Left ventricle myocardium superior (tissue), 1 donor: ENCODE measurements around the gene PLCB2. TPM values are rescaled to one million over a fixed set of nuclear protein-coding genes. Genes with fewer than 3 reads are reported as not detected.

Source experiments
- ATAC-seq: fragments of 200-7000 bp; cut with Tn5 transposase; one replicate; pipeline ENCODE4 v1.9.1; 2020; ENCODE audit warnings: mild to moderate bottlenecking, moderate library complexity
- DNase-seq: peaks from one replicate; pipeline ENCODE4 v3.0.0-alpha.2; 2020
- intact Hi-C: fragments of 100-400 bp; cut with micrococcal nuclease; formaldehyde crosslinking; loops from one replicate; pipeline ENCODE4 v1.11.0; 2022
- total RNA-seq: library from RNA; stranded (reverse); fragmentation: NEBNext Ultra II Directional; extraction: Animal tissue kit (Norgen Biotek cat#: 25700); gene quantifications from one replicate; pipeline ENCODE4 v1.2.1, GENCODE V29; 2021
- donor health status: DM: no; HTN: yes; CAD: no; lungs with severe emphysema.

Gene PLCB2
- total RNA-seq, 1 donor from 2014 or later = 7.5 TPM

DNA sequence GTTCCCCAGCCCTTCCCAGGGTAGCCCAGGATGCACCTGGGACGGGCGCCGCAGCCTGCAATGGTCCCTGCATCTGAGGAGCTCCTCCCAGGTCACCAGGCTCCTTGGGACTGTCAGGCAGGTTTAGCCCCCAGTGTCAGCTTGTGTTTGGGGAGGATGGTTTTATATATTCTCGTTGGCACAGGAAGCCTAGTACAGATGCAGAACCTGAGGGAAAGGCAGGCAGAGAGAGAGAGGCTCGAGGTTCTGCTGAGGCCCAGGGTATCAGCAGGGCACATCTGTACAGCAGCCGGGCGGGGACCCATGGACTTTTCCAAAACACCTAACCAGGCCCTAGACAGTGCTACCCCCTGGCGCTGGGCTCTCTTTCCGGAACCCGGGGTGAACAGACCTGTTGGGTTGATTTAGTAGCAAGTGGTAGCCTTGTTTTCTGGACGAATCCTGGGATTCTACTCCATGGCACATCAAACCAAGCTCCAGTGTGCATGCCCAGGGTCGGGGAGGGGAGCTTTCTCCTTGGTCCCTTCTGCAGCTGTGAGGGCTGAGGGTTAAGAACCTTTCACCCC, 60.2 kb downstream of the PLCB2 start:
- DNase-seq (no peak), ATAC-seq (no peak)
- intact Hi-C loops = no loop called here

DNA sequence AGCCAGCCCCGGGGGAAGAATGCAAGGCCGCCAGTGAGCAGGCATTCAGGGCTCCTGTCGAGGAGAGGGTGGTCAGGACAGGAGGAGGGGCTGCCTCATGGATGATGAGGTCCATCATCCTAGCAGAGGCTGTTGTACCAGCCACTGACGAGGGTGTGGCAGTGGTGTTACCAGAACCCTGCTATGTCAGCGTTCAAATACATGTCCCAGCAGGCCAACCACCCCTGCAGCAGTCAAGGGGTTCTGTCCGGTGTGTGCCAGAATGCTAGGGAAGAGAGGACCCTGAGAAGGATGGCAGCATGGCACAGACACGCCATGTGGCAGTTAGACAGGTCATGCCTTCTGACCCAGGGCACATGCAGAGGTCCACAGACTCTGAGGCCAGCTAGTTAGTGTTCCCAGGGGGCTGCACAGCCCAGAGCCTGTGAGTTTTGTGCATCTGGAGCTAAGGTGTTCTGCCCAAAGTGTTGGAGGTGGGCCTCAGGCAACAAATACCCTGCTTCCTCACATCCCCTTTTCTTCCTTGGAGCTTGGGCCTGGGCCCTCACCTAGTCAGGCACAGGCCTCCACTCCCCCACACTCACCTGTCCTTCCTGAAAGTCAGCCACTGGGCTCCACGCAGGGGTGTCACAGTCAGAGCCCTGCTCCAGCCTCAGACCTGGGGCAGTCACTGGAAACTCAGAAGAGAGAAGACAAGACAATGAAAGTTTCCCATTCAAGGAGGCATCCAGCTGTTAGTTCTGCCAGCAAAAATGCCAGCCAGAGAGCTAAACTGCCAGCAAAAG, 61.0 kb downstream of the PLCB2 start:
- intact Hi-C loops = no loop called here
- DNase-seq (no peak), ATAC-seq (no peak)

GRCh38 chr15:40245666-40246450, 61.9 kb downstream of the PLCB2 start:
- ATAC-seq (no peak), DNase-seq (no peak)
- intact Hi-C loops = no loop called here

DNA sequence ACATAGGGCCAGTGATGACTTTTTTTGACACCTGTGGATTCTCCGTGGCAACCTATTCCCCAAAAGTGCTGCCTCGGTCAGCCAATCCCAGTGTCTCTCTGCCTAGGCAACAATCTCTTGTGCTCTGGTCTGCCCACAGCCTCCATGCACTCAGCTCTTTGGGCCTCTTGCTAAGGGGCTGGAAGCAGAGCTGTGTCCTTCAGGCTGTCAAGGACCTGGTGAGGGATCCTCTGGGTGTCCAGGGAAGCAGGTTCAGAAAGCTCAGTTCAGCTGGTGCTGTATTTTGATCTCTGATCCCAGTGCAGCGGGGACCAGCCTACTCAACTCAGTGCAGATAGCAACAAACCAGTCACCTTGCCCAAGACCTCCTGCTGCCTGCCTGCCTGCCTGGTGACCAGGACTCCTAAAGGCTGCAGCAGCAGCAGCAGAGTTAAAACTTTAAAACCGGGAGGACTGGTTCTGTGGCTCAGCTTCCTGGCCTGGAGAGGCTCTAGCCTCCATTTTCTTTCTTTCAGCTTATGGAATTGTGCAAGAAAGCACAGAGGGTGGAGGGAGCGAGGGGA, 62.7 kb downstream of the PLCB2 start:
- DNase-seq (no peak), ATAC-seq (no peak)
- intact Hi-C loops = no loop called here

DNA sequence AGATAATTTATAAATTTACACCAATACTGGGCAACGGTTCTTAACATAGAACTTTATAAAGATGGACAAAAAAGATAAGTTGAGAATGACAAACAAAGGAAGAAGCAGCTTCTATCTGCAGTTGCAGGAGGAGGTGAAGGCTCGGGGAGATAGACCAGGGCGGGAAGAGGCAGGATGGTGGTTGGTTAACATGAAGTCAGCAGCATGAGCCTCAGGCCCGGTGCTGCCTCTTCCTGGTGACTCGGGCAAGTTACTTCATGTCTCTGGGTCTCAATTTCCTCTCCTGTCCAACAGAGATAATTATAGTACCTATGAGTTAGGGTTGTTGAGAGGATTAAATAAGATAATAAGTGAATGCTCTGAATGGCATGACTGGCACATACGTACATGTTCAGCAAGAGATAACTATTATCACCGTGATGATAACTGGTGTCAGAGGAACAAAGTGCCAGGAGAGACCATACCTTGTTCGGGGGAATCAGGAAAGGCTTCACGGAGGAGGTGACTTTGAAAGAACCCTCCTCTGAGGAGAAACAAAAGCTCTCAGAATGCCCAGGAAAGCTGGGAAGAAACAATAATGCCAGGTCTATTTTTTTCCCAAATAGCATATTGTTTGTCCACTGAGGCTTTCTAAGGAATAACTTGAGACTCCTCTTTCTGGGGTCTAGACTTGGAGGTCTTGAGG, 64.5 kb downstream of the PLCB2 start:
- ATAC-seq (no peak), DNase-seq (no peak)
- intact Hi-C loops = no loop called here

- intact Hi-C loops = no loop called here
- DNase-seq (no peak), ATAC-seq (no peak)
Measured at GRCh38 chr15:40242601-40243000, 65.1 kb downstream of the PLCB2 start.

- ATAC-seq (no peak), DNase-seq (no peak)
- intact Hi-C loops = no loop called here
Measured at GRCh38 chr15:40242213-40242599, 65.5 kb downstream of the PLCB2 start.

DNA sequence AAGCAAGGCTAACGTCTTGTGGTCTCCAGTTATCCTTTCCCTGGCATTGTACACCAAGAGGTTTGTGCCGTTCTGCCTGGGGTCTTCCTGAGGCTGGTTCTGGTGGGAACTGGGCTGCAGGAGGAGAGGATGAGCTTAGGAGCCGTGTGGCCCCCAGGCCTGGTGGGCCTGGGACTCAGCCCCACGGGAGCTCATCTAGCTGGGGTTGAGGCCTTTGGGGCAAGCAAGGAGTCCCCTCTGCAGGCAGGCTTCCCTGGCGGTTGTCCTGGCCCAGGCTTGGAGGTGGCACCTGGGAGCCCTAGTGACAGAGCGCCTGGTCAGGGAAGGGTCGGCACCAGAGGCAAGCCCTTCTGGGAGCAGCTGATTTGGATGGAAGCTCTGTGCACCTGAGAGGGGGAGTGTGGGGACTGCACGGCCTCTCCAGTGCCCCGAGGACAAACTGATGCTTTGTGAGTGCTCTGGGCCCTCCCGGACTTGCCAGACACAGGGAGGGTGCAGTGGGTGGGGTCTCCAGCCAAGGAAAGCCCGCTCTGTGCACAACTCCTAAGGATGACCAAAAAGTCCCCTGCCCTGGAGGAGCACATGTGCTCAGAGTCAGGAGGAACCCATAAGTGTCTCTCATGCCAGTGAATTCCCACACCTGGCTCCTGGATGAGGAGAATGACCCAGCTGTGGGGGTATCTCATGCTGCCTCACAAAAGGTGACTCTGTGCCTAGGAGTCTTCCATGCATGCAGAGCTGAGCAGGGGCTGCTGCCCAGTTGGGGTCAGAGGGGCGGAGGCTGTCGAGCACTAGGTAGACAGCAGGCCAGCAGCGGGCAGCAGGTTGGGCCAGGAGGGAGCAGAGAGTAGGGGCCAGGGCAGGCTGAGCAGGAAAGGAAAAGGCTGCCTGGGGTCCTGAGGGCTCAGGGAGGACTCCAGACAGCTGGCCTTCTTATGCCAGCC, 66.2 kb downstream of the PLCB2 start:
- DNase-seq (no peak), ATAC-seq (no peak)
- intact Hi-C loops = no loop called here

DNA sequence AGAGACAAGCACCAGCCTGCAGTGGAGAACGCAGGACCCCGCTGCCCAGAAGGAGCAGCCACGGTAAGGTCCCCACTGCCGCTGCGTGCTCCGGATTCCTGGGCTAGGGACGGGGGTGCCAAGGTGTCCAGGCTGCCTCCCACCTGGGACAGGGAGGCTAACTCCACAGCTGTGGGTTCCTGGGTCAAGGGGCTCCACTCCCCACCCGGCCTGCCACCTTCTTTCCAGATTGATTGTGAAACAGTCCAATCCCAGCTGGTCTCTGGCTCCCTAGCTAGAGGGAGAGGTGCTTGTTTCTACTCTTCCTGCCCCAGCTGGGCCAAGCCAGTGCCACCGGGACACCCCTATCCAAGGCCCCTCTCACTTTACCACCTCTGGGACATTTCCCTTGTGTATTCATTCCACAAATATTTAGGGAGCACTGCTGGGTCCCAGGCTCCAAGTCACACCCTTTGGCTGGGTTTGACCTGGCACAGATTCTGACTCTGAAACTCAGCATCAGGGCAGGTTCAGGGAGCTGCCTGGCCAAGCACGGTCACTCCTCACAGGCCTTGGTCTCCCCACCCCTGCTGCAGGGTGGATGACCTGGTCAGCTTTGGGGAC, 67.0 kb downstream of the PLCB2 start:
- no peak for DNase-seq
- intact Hi-C loops = no loop called here

GRCh38 chr15:40239693-40240618, 67.8 kb downstream of the PLCB2 start:
- ATAC-seq (no peak), DNase-seq (no peak)
- intact Hi-C loops = no loop called here

More for the DNA sequence above, 67.0 kb downstream of the PLCB2 start:
- ATAC-seq = no peak

- DNase-seq (no peak), ATAC-seq (no peak)
- intact Hi-C loops = no loop called here
Measured at GRCh38 chr15:40239404-40239692, 68.4 kb downstream of the PLCB2 start.

GRCh38 chr15:40238532-40239403, 69.0 kb downstream of the PLCB2 start, which contains the start of gene PAK6:
Gene PAK6, plus strand, starts transcription at chr15:40239063. Its CDS starts 25,723 bp downstream, at chr15:40264786.
- peak; percentile 82 for ATAC-seq
- intact Hi-C loops = no loop called here
- DNase-seq = peak; percentile 47
